K562 (cell line): ENCODE measurements around the gene DLGAP1. TPM values are rescaled to one million over a fixed set of nuclear protein-coding genes. Genes with fewer than 3 reads are reported as not detected.

Experiments used
- CBFA2T3 ChIP-seq: fragments of 450-650 bp; IDR thresholded peaks from 2 replicates; pipeline ENCODE4 v1.6.1; 2017
- ETV5 ChIP-seq: sonication (generic); formaldehyde crosslinking; IDR thresholded peaks from 2 replicates; pipeline ENCODE4 v1.4.0; 2020; ENCODE audit warnings: low read depth, mild to moderate bottlenecking, missing genetic modification reagents
- ETV6 ChIP-seq, 3 experiments: fragments of 150-350 bp in 1 of 3; sonication (generic) in 1 of 3; formaldehyde crosslinking in 1 of 3; IDR thresholded peaks; 2 replicates each; pipeline versions ENCODE4 v1.6.1 to v1.8.0; 2014 to 2022; ENCODE audit warnings: borderline replicate concordance in 2 of 3, low read depth in 2 of 3, antibody characterized with exemption in 1 of 3, low read length in 1 of 3, mild to moderate bottlenecking in 1 of 3, missing genetic modification reagents in 1 of 3
- FOS ChIP-seq: IDR thresholded peaks from 3 replicates; pipeline ENCODE4 v1.6.1; 2011; ENCODE audit not compliant: insufficient read length; ENCODE audit errors: extremely low read depth
- HDAC2 ChIP-seq: fragments of 450-650 bp; IDR thresholded peaks from 2 replicates; pipeline ENCODE4 v1.6.1; 2016; ENCODE audit warnings: mild to moderate bottlenecking
- NFIX ChIP-seq: fragments of 250-450 bp; sonication (Bioruptor Pico); IDR thresholded peaks from 2 replicates; pipeline ENCODE4 v1.4.0; 2020; ENCODE audit warnings: low read depth, mild to moderate bottlenecking, moderate library complexity
- PML ChIP-seq: IDR thresholded peaks from 2 replicates; pipeline ENCODE4 v1.6.1; 2012; ENCODE audit warnings: low read length, inconsistent platforms
- POLR2AphosphoS2 ChIP-seq: IDR thresholded peaks from 2 replicates; pipeline ENCODE4 v1.6.1; 2012; ENCODE audit warnings: low read length, improper control_type of control experiment
- RBFOX2 ChIP-seq: fragments of 200-400 bp; formaldehyde crosslinking; IDR thresholded peaks from 2 replicates; pipeline ENCODE4 v1.6.1; 2017; ENCODE audit warnings: low read depth, mild to moderate bottlenecking, low read length, moderate library complexity
- RFX5 ChIP-seq: IDR thresholded peaks from 2 replicates; pipeline ENCODE4 v1.6.1; 2011; ENCODE audit warnings: low read depth, mild to moderate bottlenecking, improper control_type of control experiment, low read length
- ZBTB8A ChIP-seq: fragments of 450-650 bp; IDR thresholded peaks from 2 replicates; pipeline ENCODE4 v1.6.1; 2018; ENCODE audit warnings: mild to moderate bottlenecking, moderate library complexity; ENCODE audit not compliant: partially characterized antibody
- ZNF174 ChIP-seq: fragments of 250-450 bp; sonication (Bioruptor Pico); IDR thresholded peaks from 2 replicates; pipeline ENCODE4 v1.4.0; 2020; ENCODE audit warnings: mild to moderate bottlenecking
- ZNF24 ChIP-seq: fragments of 450-650 bp; IDR thresholded peaks from 2 replicates; pipeline ENCODE4 v1.6.1; 2016
- ZNF311 ChIP-seq: fragments of 250-450 bp; sonication (Bioruptor Pico); IDR thresholded peaks from 2 replicates; pipeline ENCODE4 v1.4.0; 2020; ENCODE audit warnings: mild to moderate bottlenecking, moderate library complexity
- ZNF354B ChIP-seq: fragments of 250-450 bp; sonication (Bioruptor Pico); IDR thresholded peaks from 2 replicates; pipeline ENCODE4 v1.4.0; 2020
- ZNF41 ChIP-seq: fragments of 250-450 bp; sonication (Bioruptor Pico); conservative IDR thresholded peaks from 2 replicates; pipeline ENCODE4 v1.4.0; 2020; ENCODE audit warnings: mild to moderate bottlenecking
- polyA plus RNA-seq, 8 experiments: library from polyadenylated mRNA; depleted of rRNA in 4 of 8; stranded (reverse) in 5 of 8; unstranded in 3 of 8; fragments of >200 nt; fragmentation: Nextera tagmentation in 2 of 8; fragmentation: Illumina TruSeq in 1 of 8; extraction: Ambion mirVana in 2 of 8; extraction: Trizol in 1 of 8; gene quantifications; 2 replicates each; pipeline versions ENCODE4 v1.2.1 to v1.2.3, GENCODE V29; 2011 to 2014; ENCODE audit warnings: inconsistent platforms in 1 of 8, missing spikeins in 1 of 8
- total RNA-seq, 7 experiments: library from RNA; depleted of rRNA in 6 of 7; stranded (reverse); fragments of >200 nt in 6 of 7; fragmentation: Illumina TruSeq in 2 of 7; extraction: Trizol in 2 of 7; gene quantifications; 2 replicates each; pipeline versions ENCODE4 v1.2.1 to v1.2.3, GENCODE V29; 2011 to 2021; ENCODE audit warnings: low replicate concordance in 1 of 7
- TF ChIP-seq, protein P1 (sequence below), 2 experiments: fragments of 450-650 bp; IDR thresholded peaks; 2 replicates each; pipeline ENCODE4 v1.6.1; 2016
- TF ChIP-seq, protein P2 (sequence below): fragments of 450-650 bp; IDR thresholded peaks from 2 replicates; pipeline ENCODE4 v1.7.0; 2016; ENCODE audit warnings: borderline replicate concordance
- TF ChIP-seq, protein P3 (sequence below): sonication (generic); formaldehyde crosslinking; IDR thresholded peaks from 2 replicates; pipeline ENCODE4 v1.8.0; 2022; ENCODE audit warnings: mild to moderate bottlenecking, missing genetic modification reagents
- TF ChIP-seq, protein P4 (sequence below): sonication (generic); formaldehyde crosslinking; IDR thresholded peaks from 2 replicates; pipeline ENCODE4 v1.8.1; 2023; ENCODE audit warnings: mild to moderate bottlenecking, missing genetic modification reagents

Gene DLGAP1
- total and polyA plus RNA-seq, 9 of the 15 experiments (the other 6 are each of a cell fraction or from before 2014, with no cell fraction given): 0.04 to 0.22 (median 0.08) TPM

DNA sequence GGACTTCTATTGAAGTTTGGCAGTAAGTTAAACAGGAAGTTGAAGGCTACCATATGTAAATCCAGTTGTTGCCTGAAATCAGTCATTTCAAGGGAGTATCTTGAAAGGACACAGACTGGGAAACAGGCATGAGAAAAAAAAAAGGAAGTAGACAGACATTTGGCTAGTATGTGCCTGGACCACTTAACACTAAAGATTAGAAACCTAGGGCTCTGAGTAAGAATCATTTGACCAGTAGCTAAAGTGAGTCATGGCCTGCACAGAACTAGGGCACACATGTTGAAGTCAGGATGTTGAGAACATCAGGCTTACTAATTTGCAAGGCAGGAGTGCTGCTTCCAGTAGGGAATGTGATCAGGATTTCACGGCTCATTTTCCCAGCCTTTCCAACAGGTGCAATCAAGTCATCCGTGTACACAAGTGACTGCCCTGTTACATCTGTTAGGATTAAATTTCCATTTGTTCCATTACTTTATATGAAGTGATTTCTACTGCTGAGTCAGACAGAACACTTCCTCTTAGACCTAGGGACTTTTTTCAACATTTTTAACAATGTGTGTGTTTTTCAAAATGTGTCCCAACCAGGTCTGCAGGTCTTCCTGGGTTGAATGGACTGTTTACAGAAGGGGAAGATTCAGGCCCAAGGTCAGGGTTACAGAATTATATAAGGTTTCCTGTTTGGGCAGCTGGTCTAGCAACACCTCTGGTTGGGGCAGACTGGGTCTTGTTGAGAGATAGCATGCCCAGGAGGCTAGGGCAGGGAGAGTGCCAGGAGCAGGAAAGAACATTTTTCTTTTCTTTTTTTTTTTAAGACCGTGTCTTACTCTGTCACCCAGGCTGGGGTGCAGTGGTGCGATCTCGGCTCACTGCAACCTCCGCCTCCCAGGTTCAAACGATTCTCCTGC, 859.5 kb downstream of the DLGAP1 start (continued):
- TF ChIP-seq RFX5: no peak
- TF ChIP-seq ZBTB8A: no peak
- 0 out of 2 replicates have a peak, but pooled peaks have one; percentile 54 for TF ChIP-seq POLR2AphosphoS2
- TF ChIP-seq ETV5: no peak
- TF ChIP-seq NFIX (CRISPR knock-in tag): no peak
- no peak for TF ChIP-seq ZNF24
- 0 out of 4 replicates have a peak, but pooled peaks of 1 of the 2 experiments have one; percentile 51 for TF ChIP-seq ETV6 (IDR thresholded peaks at IDR 0.05; ENCODE audit: borderline replicate concordance in 1 of 2, low read depth in 2 of 2, low read length in 1 of 2)
- no peak for TF ChIP-seq ETV6 (CRISPR knock-in tag; IDR thresholded peaks at IDR 0.05; ENCODE audit: borderline replicate concordance)
- TF ChIP-seq RBFOX2: peak; percentile 68
- TF ChIP-seq HDAC2: no peak
- no peak for TF ChIP-seq ZNF41
- no peak for TF ChIP-seq CBFA2T3
- no peak for TF ChIP-seq ZNF354B (CRISPR knock-in tag)
- TF ChIP-seq, protein P1, sequence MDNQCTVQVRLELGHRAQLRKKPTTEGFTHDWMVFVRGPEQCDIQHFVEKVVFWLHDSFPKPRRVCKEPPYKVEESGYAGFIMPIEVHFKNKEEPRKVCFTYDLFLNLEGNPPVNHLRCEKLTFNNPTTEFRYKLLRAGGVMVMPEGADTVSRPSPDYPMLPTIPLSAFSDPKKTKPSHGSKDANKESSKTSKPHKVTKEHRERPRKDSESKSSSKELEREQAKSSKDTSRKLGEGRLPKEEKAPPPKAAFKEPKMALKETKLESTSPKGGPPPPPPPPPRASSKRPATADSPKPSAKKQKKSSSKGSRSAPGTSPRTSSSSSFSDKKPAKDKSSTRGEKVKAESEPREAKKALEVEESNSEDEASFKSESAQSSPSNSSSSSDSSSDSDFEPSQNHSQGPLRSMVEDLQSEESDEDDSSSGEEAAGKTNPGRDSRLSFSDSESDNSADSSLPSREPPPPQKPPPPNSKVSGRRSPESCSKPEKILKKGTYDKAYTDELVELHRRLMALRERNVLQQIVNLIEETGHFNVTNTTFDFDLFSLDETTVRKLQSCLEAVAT (IDR thresholded peaks at IDR 0.05): no peak
- peak; percentile 34; the same call in 1 of the 2 replicates for TF ChIP-seq ZNF311 (CRISPR knock-in tag)
- TF ChIP-seq, protein P2, sequence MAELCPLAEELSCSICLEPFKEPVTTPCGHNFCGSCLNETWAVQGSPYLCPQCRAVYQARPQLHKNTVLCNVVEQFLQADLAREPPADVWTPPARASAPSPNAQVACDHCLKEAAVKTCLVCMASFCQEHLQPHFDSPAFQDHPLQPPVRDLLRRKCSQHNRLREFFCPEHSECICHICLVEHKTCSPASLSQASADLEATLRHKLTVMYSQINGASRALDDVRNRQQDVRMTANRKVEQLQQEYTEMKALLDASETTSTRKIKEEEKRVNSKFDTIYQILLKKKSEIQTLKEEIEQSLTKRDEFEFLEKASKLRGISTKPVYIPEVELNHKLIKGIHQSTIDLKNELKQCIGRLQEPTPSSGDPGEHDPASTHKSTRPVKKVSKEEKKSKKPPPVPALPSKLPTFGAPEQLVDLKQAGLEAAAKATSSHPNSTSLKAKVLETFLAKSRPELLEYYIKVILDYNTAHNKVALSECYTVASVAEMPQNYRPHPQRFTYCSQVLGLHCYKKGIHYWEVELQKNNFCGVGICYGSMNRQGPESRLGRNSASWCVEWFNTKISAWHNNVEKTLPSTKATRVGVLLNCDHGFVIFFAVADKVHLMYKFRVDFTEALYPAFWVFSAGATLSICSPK: no peak
- TF ChIP-seq FOS: peak; percentile 55
- TF ChIP-seq, protein P3, sequence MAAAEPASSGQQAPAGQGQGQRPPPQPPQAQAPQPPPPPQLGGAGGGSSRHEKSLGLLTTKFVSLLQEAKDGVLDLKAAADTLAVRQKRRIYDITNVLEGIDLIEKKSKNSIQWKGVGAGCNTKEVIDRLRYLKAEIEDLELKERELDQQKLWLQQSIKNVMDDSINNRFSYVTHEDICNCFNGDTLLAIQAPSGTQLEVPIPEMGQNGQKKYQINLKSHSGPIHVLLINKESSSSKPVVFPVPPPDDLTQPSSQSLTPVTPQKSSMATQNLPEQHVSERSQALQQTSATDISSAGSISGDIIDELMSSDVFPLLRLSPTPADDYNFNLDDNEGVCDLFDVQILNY: no peak
- TF ChIP-seq ZNF174: no peak
- peak; percentile 46; the same call in 1 of the 2 replicates for TF ChIP-seq PML
- TF ChIP-seq, protein P4, sequence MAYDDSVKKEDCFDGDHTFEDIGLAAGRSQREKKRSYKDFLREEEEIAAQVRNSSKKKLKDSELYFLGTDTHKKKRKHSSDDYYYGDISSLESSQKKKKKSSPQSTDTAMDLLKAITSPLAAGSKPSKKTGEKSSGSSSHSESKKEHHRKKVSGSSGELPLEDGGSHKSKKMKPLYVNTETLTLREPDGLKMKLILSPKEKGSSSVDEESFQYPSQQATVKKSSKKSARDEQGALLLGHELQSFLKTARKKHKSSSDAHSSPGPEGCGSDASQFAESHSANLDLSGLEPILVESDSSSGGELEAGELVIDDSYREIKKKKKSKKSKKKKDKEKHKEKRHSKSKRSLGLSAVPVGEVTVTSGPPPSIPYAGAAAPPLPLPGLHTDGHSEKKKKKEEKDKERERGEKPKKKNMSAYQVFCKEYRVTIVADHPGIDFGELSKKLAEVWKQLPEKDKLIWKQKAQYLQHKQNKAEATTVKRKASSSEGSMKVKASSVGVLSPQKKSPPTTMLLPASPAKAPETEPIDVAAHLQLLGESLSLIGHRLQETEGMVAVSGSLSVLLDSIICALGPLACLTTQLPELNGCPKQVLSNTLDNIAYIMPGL: no peak
